Stomach (tissue), 4 donors: Measurements from ENCODE around the gene SMAD6.

Experiments
- CTCF ChIP-seq, 7 experiments: fragments of 450-650 bp in 4 of 7; fragments of 200-600 bp in 3 of 7; sonication (generic) in 3 of 7; IDR thresholded peaks; one replicate each; pipeline ENCODE4 v1.5.1; 2016 to 2019; ENCODE audit warnings: antibody characterized with exemption in 7 of 7, control low read depth in 2 of 7, mild to moderate bottlenecking in 1 of 7
- POLR2A ChIP-seq, 4 donors: fragments of 450-650 bp; IDR thresholded peaks; one replicate each; pipeline ENCODE4 v1.6.1; 2016; ENCODE audit warnings: antibody characterized with exemption in 4 of 4, control low read depth in 2 of 4, mild to moderate bottlenecking in 1 of 4, moderate library complexity in 1 of 4

- no peak for TF ChIP-seq POLR2A (IDR thresholded peaks at IDR 0.05)
- TF ChIP-seq CTCF (IDR thresholded peaks at IDR 0.05): no peak
Measured at GRCh38 chr15:66684136-66684681, 17.8 kb upstream of the SMAD6 start.
